Measurements from ENCODE around the gene TSPAN10. TPM values are rescaled to one million over a fixed set of nuclear protein-coding genes. Genes with fewer than 3 reads are reported as not detected.

The TSPAN10 gene
- total and polyA plus RNA-seq, 2 of the 8 experiments (the other 6 are each of a cell fraction or from before 2014, with no cell fraction given), result 0.99 to 1.1 TPM

GRCh38 chr17:81651692-81652091 lies 14.7 kb downstream of the TSPAN10 start:
- Histone ChIP-seq H2BK120ac (replicated peaks; ENCODE audit: low read depth, low read length) (peak overlapping the region; percentile 54), H3K23ac (ENCODE audit: insufficient read length) (no peak overlapping the region), H3K18ac (ENCODE audit: extremely low read depth, low read length) (no peak overlapping the region), H2BK20ac (ENCODE audit: low read length) (peak overlapping the region; percentile 48; the same call in 1 of the 2 replicates), H2BK15ac (ENCODE audit: low read length) (peak overlapping the region; percentile 88; the same call in 1 of the 2 replicates), H2AFZ (ENCODE audit: low read length) (no peak overlapping the region), H4K8ac (ENCODE audit: extremely low read depth, insufficient read depth, low read length) (no peak overlapping the region; the same call in none of the 2 replicates), H3K36me3 (ENCODE audit: control insufficient read depth in 2 of 4, insufficient read depth in 4 of 4, low read length in 3 of 4) (no peaks in the 10 kb centered on the region), H3K79me1 (ENCODE audit: low read depth, low read length) (peaks cover 3% of the 10 kb centered on the region; the same call in 1 of the 2 replicates), H3K14ac (ENCODE audit: insufficient read length) (no peak overlapping the region), H3K4me1 (replicated peaks in 1 of 4; ENCODE audit: control insufficient read depth in 3 of 4, insufficient read depth in 4 of 4, low read length in 3 of 4) (peaks cover 0 to 24% (median 8%) of the 10 kb centered on the region in 4 experiments; a peak in 6 of 7 replicates), H4K20me1 (replicated peaks in 1 of 2; ENCODE audit: control insufficient read depth in 1 of 2, insufficient read depth in 2 of 2, low read length in 2 of 2) (peaks cover 0 to 2% of the 10 kb centered on the region in 2 experiments), H2BK5ac (ENCODE audit: low read depth, low read length) (peak overlapping the region; percentile 75; the same call in 1 of the 2 replicates), H3K4me3 (ENCODE audit: extremely low read depth in 1 of 4, insufficient read depth in 2 of 4, low read depth in 3 of 4, low read length in 4 of 4) (no peak overlapping the region), H2BK12ac (ENCODE audit: low read depth, low read length) (peak overlapping the region; percentile 97; the same call in 1 of the 2 replicates), H4K5ac (ENCODE audit: insufficient read length, low read depth, low read length) (no peak overlapping the region), H3K9me3 (ENCODE audit: insufficient read depth in 2 of 2, low read depth in 1 of 2, low read length in 1 of 2) (no peaks in the 10 kb centered on the region), H3K27ac (ENCODE audit: low read depth, low read length) (no peak overlapping the region), H3K9ac (replicated peaks in 1 of 4; ENCODE audit: extremely low read depth in 1 of 4, low read depth in 3 of 4, low read length in 3 of 4) (no peak overlapping the region), H3K4ac (replicated peaks; ENCODE audit: insufficient read length, low read depth, low read length) (peak overlapping the region; percentile 96), H3K27me3 (replicated peaks in 1 of 4; ENCODE audit: control insufficient read depth in 3 of 4, extremely low read depth in 1 of 4, insufficient read depth in 3 of 4, low read length in 3 of 4) (peaks cover 2 to 15% (median 9%) of the 10 kb centered on the region in 4 experiments; a peak in 5 of 7 replicates), H3K23me2 (ENCODE audit: low read depth, low read length) (peaks cover 10% of the 10 kb centered on the region), H3K79me2 (ENCODE audit: control insufficient read depth in 1 of 2, insufficient read depth in 2 of 2, low read length in 2 of 2) (no peaks in the 10 kb centered on the region), H3K4me2 (ENCODE audit: insufficient read depth in 1 of 2, low read depth in 2 of 2, low read length in 2 of 2) (no peak overlapping the region), H4K91ac (replicated peaks; ENCODE audit: insufficient read length, low read length) (peak overlapping the region; percentile 95), H2AK5ac (ENCODE audit: low read depth, low read length) (peak overlapping the region; percentile 82; the same call in 1 of the 2 replicates), H3K56ac (replicated peaks; ENCODE audit: insufficient read length, low read depth, low read length) (no peak overlapping the region)
- WGBS, 2 experiments (ENCODE audit: extremely low coverage in 1 of 2, insufficient coverage in 1 of 2, insufficient read length in 1 of 2, insufficient replicate concordance in 2 of 2, low coverage in 1 of 2, low lambda C conversion rate in 2 of 2, missing lambda C conversion rate in 1 of 2), result 88% methylated on average over 9 of the region's 10 CpGs; no CpG with 5 or more reads in 1 of the 2 experiments
- CTCF ChIA-PET (ENCODE audit: partially characterized antibody), result no interaction called here
- DNase-seq (ENCODE audit: low read depth in 1 of 2, low spot score in 2 of 2) (no peak), FAIRE-seq (no peak)
- POLR2A ChIA-PET (ENCODE audit: partially characterized antibody), result interaction anchor here (2.6 kb wide), 1 partner anchor 15 kb away, joined by 10 read pairs; the partner anchor contains the start of genes NPLOC4 and TSPAN10
- TF ChIP-seq CBX5 (IDR thresholded peaks at IDR 0.05; ENCODE audit: low read depth, low read length) (no peak), PHF8 (conservative IDR thresholded peaks at IDR 0.05; ENCODE audit: low read depth, low read length) (no peak), SP2 (IDR thresholded peaks at IDR 0.05; ENCODE audit: low read length) (no peak), GTF2F1 (IDR thresholded peaks at IDR 0.05; ENCODE audit: borderline replicate concordance, low read depth, low read length) (no peak), POU5F1 (IDR thresholded peaks at IDR 0.05; ENCODE audit: low read depth, low read length) (no peak), SRF (IDR thresholded peaks at IDR 0.05; ENCODE audit: low read depth, low read length) (no peak), TBP (IDR thresholded peaks at IDR 0.05; ENCODE audit: low read depth, low read length) (no peak)

Data from H1 (cell line).